ENCODE results near the gene EPHA10. TPM values are rescaled to one million over a fixed set of nuclear protein-coding genes. Genes with fewer than 3 reads are reported as not detected.
A peak's percentile ranks its signal among the peaks of the same experiment; 100 is the strongest.

EPHA10 gene
- under 1 TPM in 3 of 4 donors, not detected in 1; 0.19 to 0.49 (median 0.31) TPM for total RNA-seq

DNA sequence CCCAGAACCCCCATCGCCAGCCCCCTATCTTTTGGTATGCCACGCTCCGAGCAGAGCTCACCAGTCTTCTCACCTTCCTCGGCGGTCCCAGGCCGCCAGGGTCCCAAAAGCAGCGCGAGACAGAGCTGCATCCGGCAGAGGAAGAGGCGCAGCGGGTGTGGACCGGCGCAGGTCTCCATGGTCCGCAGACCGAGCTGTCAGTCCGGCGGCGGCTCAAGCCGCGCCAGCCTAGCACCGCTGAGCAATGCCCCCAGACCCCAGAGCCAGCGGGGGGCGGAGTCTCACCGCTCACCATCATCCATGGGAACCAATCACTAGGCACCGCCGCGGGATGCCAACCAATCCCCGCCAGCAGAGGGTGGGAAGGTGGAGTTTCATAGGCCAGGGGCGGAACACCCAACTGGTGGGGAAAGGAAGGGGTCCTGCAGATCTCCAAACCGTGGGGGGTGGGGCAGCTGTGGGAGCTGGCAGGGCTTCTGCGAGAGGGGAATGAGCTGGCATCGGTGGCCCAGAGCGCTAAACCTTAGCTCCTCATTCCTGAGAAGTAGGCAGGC is at the start of gene EPHA10:
TSS of gene EPHA10 (minus strand) at position 233 of the 554 bp plus-strand sequence. CDS start at position 179, 54 bp downstream.
- Histone ChIP-seq H3K27me3 (peaks cover 0 to 99% (median 22%) of the 10 kb centered on the region in 4 donors), H3K9me3 (no peaks in the 10 kb centered on the region), H3K4me1 (peaks cover 0 to 8% (median 3%) of the 10 kb centered on the region in 3 donors), H3K4me3 (peak within 1 kb of the TSS in 1 of 4 donors; percentile 12), H3K36me3 (no peaks in the 10 kb centered on the region), H3K27ac (no peak within 1 kb of the TSS)
- no peak for TF ChIP-seq POLR2A (IDR thresholded peaks at IDR 0.05)
- TF ChIP-seq, protein P1, sequence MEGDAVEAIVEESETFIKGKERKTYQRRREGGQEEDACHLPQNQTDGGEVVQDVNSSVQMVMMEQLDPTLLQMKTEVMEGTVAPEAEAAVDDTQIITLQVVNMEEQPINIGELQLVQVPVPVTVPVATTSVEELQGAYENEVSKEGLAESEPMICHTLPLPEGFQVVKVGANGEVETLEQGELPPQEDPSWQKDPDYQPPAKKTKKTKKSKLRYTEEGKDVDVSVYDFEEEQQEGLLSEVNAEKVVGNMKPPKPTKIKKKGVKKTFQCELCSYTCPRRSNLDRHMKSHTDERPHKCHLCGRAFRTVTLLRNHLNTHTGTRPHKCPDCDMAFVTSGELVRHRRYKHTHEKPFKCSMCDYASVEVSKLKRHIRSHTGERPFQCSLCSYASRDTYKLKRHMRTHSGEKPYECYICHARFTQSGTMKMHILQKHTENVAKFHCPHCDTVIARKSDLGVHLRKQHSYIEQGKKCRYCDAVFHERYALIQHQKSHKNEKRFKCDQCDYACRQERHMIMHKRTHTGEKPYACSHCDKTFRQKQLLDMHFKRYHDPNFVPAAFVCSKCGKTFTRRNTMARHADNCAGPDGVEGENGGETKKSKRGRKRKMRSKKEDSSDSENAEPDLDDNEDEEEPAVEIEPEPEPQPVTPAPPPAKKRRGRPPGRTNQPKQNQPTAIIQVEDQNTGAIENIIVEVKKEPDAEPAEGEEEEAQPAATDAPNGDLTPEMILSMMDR (IDR thresholded peaks at IDR 0.05), result no peak
- intact Hi-C loops (cut with DNase I), result no loop called here
- DNase-seq, result no peak
- WGBS, 2 donors, result 8 to 9% methylated on average over 3 to 17 of the region's 33 CpGs

DNA sequence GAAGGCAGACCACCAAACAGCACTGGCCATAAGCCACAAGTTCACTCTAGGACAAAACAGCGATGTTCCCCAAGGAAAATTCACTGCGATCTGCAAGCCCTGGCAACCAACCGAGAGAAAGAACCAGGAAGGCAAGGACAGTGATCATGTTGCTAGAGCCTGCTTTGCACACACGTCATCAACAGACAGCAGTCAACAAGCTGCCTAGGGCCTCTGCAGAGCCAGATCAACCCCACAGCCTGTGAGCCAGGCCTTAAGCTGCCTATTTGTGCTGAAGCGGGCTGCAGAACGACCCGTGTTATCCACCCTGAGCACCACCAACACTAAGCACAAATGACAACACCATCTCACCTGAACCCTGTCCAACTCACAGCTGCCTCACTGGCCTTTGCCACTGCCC is 49.3 kb upstream of the EPHA10 start:
- Histone ChIP-seq H3K36me3 (peaks cover 0 to 82% (median 21%) of the 10 kb centered on the region in 3 donors), H3K9me3 (no peaks in the 10 kb centered on the region), H3K4me3 (no peak overlapping the region), H3K27me3 (no peaks in the 10 kb centered on the region), H3K27ac (no peak overlapping the region), H3K4me1 (peaks cover 0 to 39% (median 14%) of the 10 kb centered on the region in 3 donors)
- intact Hi-C loops (cut with DNase I), result no loop called here
- no peak for DNase-seq
- TF ChIP-seq, protein P1 (IDR thresholded peaks at IDR 0.05), result no peak
- TF ChIP-seq POLR2A (IDR thresholded peaks at IDR 0.05), result no peak
- WGBS, 2 donors, result 89 to 90% methylated on average over 3 to 6 of the region's 7 CpGs

DNA sequence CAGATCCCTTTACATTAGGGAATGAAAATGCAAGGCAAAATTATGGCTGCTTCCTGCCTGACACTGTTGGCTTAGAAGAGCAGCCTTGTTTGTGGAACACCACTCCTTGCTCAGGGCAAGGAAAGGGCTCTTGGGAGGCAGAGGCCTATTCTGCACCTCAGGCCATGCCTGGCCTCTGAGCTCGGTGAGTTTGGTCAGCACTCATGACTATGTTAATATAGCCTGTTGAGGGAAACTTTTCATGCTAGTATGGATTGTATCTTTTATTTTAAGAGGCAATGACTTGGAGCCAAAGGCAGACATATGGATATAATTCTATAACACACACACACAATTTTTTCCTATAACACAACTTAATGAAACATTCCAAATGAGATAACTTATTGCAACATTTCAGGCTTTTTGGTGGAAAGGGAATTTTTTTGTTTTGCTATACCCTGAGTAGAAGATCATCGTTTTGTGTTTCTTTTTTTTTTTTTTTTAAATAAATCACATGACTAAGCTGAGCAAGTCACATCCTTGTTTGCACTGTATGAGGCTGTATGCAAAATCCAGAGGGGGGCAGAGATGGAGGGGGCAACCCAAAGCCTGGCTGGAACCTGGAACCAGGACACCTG is 48.7 kb upstream of the EPHA10 start:
- DNase-seq, result no peak
- no peak for TF ChIP-seq POLR2A (IDR thresholded peaks at IDR 0.05)
- TF ChIP-seq, protein P1 (IDR thresholded peaks at IDR 0.05), result no peak
- peaks cover 0 to 45% (median 20%) of the 10 kb centered on the region in 3 donors for H3K4me1 ChIP-seq
- H3K9me3 ChIP-seq, result no peaks in the 10 kb centered on the region
- H3K4me3 ChIP-seq, result no peak overlapping the region
- intact Hi-C loops (cut with DNase I), result no loop called here
- H3K27ac ChIP-seq, result no peak overlapping the region
- peaks cover 0 to 76% (median 21%) of the 10 kb centered on the region in 3 donors for H3K36me3 ChIP-seq
- WGBS, 2 donors, result 76 to 82% methylated on average over 2 of the region's 2 CpGs
- H3K27me3 ChIP-seq, result no peaks in the 10 kb centered on the region

DNA sequence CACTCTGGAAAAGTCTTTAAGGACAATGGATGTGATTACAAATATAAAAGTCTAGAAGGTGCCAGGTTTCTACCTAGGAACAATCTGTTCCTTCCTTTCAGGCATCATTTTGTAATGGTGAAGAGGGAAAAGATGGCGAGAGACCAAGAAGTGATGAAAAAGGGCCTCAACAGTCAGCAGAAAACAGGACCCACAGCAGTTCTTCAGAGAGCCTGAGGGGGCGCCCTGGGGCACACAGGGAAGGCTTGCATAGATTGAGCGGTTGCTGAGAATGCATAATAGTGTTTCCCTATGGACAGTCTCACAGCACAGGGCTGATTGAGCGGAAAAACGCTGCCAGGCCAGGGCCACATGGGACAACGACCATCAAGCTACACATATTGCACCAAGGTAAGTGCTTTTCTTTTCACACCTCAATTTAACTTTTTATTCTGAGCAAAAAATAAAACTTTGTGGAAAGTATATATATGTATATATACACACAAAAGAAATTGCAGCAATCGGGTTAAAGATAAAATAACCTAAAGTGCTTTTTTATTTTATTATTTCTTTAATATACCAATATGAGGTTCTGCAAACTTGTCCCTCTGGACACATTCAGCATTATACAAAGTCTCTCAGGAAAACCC is 46.2 kb upstream of the EPHA10 start:
- Histone ChIP-seq H3K4me3 (no peak overlapping the region), H3K9me3 (no peaks in the 10 kb centered on the region), H3K27ac (peak overlapping the region in 1 of 4 donors; percentile 6), H3K36me3 (peaks cover 1 to 60% (median 14%) of the 10 kb centered on the region in 3 donors), H3K4me1 (peaks cover 6 to 49% (median 20%) of the 10 kb centered on the region in 3 donors), H3K27me3 (no peaks in the 10 kb centered on the region)
- TF ChIP-seq, protein P1 (IDR thresholded peaks at IDR 0.05), result peak in 5 of 6 experiments; percentile 58 to 81 (median 68)
- TF ChIP-seq POLR2A (IDR thresholded peaks at IDR 0.05), result no peak
- intact Hi-C loops (cut with DNase I), result no loop called here
- WGBS, 2 donors, result 42 to 46% methylated on average over 7 of the region's 7 CpGs
- no peak for DNase-seq

DNA sequence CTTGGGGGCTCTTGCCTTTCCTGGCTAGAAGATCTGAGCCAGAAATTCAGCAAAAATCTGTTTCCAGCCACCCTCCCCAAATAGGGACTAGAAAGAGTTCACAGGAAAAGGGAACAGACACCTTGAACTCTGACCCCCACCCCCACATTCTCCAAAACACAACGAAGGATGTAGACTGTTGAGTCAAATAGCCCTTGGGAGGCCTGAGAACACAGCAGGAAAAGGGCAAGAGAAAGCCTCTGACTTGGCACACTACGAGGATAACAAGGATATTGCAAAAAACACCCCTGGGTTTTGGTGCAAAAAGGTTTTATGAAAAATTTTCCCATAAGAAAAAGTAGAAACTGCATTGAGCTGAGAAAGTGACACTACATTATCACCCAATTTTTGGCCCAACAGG is 45.0 kb upstream of the EPHA10 start:
- TF ChIP-seq, protein P1 (IDR thresholded peaks at IDR 0.05), result no peak
- no peak for TF ChIP-seq POLR2A (IDR thresholded peaks at IDR 0.05)
- WGBS, 2 donors, result 23 to 48% methylated on average over 2 of the region's 2 CpGs
- Histone ChIP-seq H3K27ac (peak overlapping the region in 3 of 4 donors; percentile 30 to 99 (median 97)), H3K27me3 (no peaks in the 10 kb centered on the region), H3K36me3 (peaks cover 13 to 60% (median 19%) of the 10 kb centered on the region in 3 donors), H3K4me3 (no peak overlapping the region), H3K9me3 (no peaks in the 10 kb centered on the region), H3K4me1 (peaks cover 6 to 58% (median 20%) of the 10 kb centered on the region in 3 donors)
- intact Hi-C loops (cut with DNase I), result loop anchor here (5.0 to 10.0 kb wide), 2 partner anchors 47 to 115 kb away; partner anchors contain the start of genes CDCA8 and MTF1
- no peak for DNase-seq

Data from esophagus squamous epithelium (tissue), 5 donors.